K562 (cell line): Measurements from ENCODE around the gene CALD1. TPM values are rescaled to one million over a fixed set of nuclear protein-coding genes. Genes with fewer than 3 reads are reported as not detected.

Experiments used
- REST ChIP-seq, 2 experiments: fragments of 450-650 bp; formaldehyde crosslinking in 1 of 2; IDR thresholded peaks; 2 replicates each; pipeline versions ENCODE4 v1.4.0 to v1.6.1; 2014 to 2020; ENCODE audit warnings: mild to moderate bottlenecking in 2 of 2, borderline replicate concordance in 1 of 2, low read depth in 1 of 2
- SREBF1 ChIP-seq: fragments of 150-350 bp; IDR thresholded peaks from 2 replicates; pipeline ENCODE4 v1.6.1; 2014; ENCODE audit warnings: antibody characterized with exemption, low read depth, low read length, borderline replicate concordance
- polyA plus RNA-seq, 8 experiments: library from polyadenylated mRNA; depleted of rRNA in 4 of 8; stranded (reverse) in 5 of 8; unstranded in 3 of 8; fragments of >200 nt; fragmentation: Nextera tagmentation in 2 of 8; fragmentation: Illumina TruSeq in 1 of 8; extraction: Ambion mirVana in 2 of 8; extraction: Trizol in 1 of 8; gene quantifications; 2 replicates each; pipeline versions ENCODE4 v1.2.1 to v1.2.3, GENCODE V29; 2011 to 2014; ENCODE audit warnings: inconsistent platforms in 1 of 8, missing spikeins in 1 of 8
- total RNA-seq, 7 experiments: library from RNA; depleted of rRNA in 6 of 7; stranded (reverse); fragments of >200 nt in 6 of 7; fragmentation: Illumina TruSeq in 2 of 7; extraction: Trizol in 2 of 7; gene quantifications; 2 replicates each; pipeline versions ENCODE4 v1.2.1 to v1.2.3, GENCODE V29; 2011 to 2021; ENCODE audit warnings: low replicate concordance in 1 of 7

The CALD1 gene
- total and polyA plus RNA-seq, 9 of the 15 experiments (the other 6 are each of a cell fraction or from before 2014, with no cell fraction given), result 0.40 TPM; not detected in 8

- TF ChIP-seq REST (IDR thresholded peaks at IDR 0.05; ENCODE audit: borderline replicate concordance) (no peak), REST (CRISPR knock-in tag; IDR thresholded peaks at IDR 0.05; ENCODE audit: low read depth) (no peak), SREBF1 (no peak)
Observed at GRCh38 chr7:134839298-134839697, 59.9 kb downstream of the CALD1 start (continued).
